ENCODE data around the gene RPL23.

- TF ChIP-seq CTCF (IDR thresholded peaks at IDR 0.05; ENCODE audit: insufficient read depth, low read length) (no peak), POLR2AphosphoS5 (IDR thresholded peaks at IDR 0.05; ENCODE audit: low read depth) (no peak), REST (IDR thresholded peaks at IDR 0.05; ENCODE audit: insufficient replicate concordance, low read depth) (no peak), GABPA (IDR thresholded peaks at IDR 0.05; ENCODE audit: low read depth) (no peak), SPI1 (IDR thresholded peaks at IDR 0.05; ENCODE audit: borderline replicate concordance, low read depth) (no peak)
Observed at GRCh38 chr17:38897176-38897575, 43.7 kb upstream of the RPL23 start.

All from HL-60 (cell line).